SU-DHL-6 (cell line): ENCODE results near the gene PAGE2.
"Not testable (repeated sequence)": the region's sequence is repeated elsewhere in the genome, so short reads cannot be mapped to it uniquely, and the experiment has no call there.

Experiments used
- H2AFZ ChIP-seq: fragments of 200-600 bp; sonication (generic); 2 replicates; pipeline ENCODE4 v1.6.1; 2014; ENCODE audit warnings: low read depth, mild to moderate bottlenecking, moderate library complexity, mixed read lengths, antibody characterized with exemption, low read length; ENCODE audit not compliant: severe bottlenecking
- H3F3A ChIP-seq: fragments of 200-600 bp; shearing (Covaris generic); 2 replicates; pipeline ENCODE4 v1.6.0; 2016; ENCODE audit warnings: antibody characterized with exemption, mild to moderate bottlenecking; ENCODE audit not compliant: insufficient read depth
- H3K27ac ChIP-seq: fragments of 200-600 bp; sonication (generic); 2 replicates; pipeline ENCODE4 v1.5.1; 2016; ENCODE audit warnings: low read depth, mild to moderate bottlenecking, low read length, moderate library complexity, mixed read lengths
- H3K27me3 ChIP-seq: fragments of 200-600 bp; sonication (generic), shearing (Covaris generic); 2 replicates; pipeline ENCODE4 v1.6.0; 2014; ENCODE audit warnings: mild to moderate bottlenecking, low read length
- H3K36me3 ChIP-seq: fragments of 200-600 bp; sonication (generic); 2 replicates; pipeline ENCODE4 v1.6.1; 2014; ENCODE audit warnings: mild to moderate bottlenecking, low read length, mixed read lengths
- H3K4me2 ChIP-seq: fragments of 300-600, 200-600 bp; shearing (Covaris generic), sonication (generic); 2 replicates; pipeline ENCODE4 v1.6.0; 2014; ENCODE audit warnings: low read length, low read depth, mild to moderate bottlenecking; ENCODE audit not compliant: poor library complexity, severe bottlenecking
- H3K4me3 ChIP-seq: fragments of 200-600 bp; sonication (generic); 2 replicates; pipeline ENCODE4 v1.5.1; 2014; ENCODE audit warnings: antibody characterized with exemption, low read length, mild to moderate bottlenecking, mixed read lengths; ENCODE audit not compliant: insufficient read depth, poor library complexity, severe bottlenecking
- H3K79me2 ChIP-seq: fragments of 200-600 bp; sonication (generic); 2 replicates; pipeline ENCODE4 v1.6.1; 2014; ENCODE audit warnings: mild to moderate bottlenecking, low read length, moderate library complexity; ENCODE audit not compliant: insufficient read depth
- H3K9ac ChIP-seq: fragments of 200-600 bp; sonication (generic); 2 replicates; pipeline ENCODE4 v1.7.0; 2014; ENCODE audit warnings: mild to moderate bottlenecking, low read length
- H3K9me2 ChIP-seq: fragments of 200-600 bp; sonication (generic); replicated peaks from 2 replicates; pipeline ENCODE4 v1.6.1; 2014; ENCODE audit warnings: low read length; ENCODE audit not compliant: insufficient read depth
- H3K9me3 ChIP-seq: fragments of 200-600 bp; sonication (generic); 2 replicates; pipeline ENCODE4 v1.6.1; 2014; ENCODE audit warnings: low read length, mixed read lengths; ENCODE audit not compliant: insufficient read depth
- H4K20me1 ChIP-seq: fragments of 200-600 bp; sonication (generic); 2 replicates; pipeline ENCODE4 v1.6.1; 2014; ENCODE audit warnings: low read depth, mild to moderate bottlenecking, antibody characterized with exemption, low read length, moderate library complexity, mixed read lengths
- EZH2phosphoT487 ChIP-seq: fragments of 200-600 bp; sonication (generic), shearing (Covaris generic); conservative IDR thresholded peaks from 2 replicates; pipeline ENCODE4 v1.6.1; 2018; ENCODE audit warnings: mild to moderate bottlenecking, antibody characterized with exemption, low read length, moderate library complexity, mixed read lengths
- TF ChIP-seq, protein P1 (sequence below): fragments of 200-600 bp; sonication (generic); IDR thresholded peaks from one replicate; pipeline ENCODE4 v1.5.1; 2017; ENCODE audit warnings: antibody characterized with exemption, mild to moderate bottlenecking, low read length, moderate library complexity; ENCODE audit not compliant: insufficient read depth, poor library complexity, severe bottlenecking

PAGE2 gene, protein sequence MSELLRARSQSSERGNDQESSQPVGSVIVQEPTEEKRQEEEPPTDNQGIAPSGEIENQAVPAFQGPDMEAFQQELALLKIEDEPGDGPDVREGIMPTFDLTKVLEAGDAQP

GRCh38 chrX:55088795-55089489 lies at the start of gene PAGE2:
Gene PAGE2, plus strand, starts transcription at chrX:55089018. Its CDS starts 1,003 bp downstream, at chrX:55090021.
- Histone ChIP-seq H3K9me3 (no peaks in the 10 kb centered on the region), H3K79me2 (no peaks in the 10 kb centered on the region), H3F3A (no peaks in the 10 kb centered on the region), H3K27ac (no peak within 1 kb of the TSS), H4K20me1 (no peaks in the 10 kb centered on the region), H3K27me3 (no peaks in the 10 kb centered on the region), H3K4me2 (no peak within 1 kb of the TSS), H3K9me2 (no peaks in the 10 kb centered on the region), H3K9ac (no peak within 1 kb of the TSS), H2AFZ (no peak within 1 kb of the TSS), H3K4me3 (no peak within 1 kb of the TSS), H3K36me3 (no peaks in the 10 kb centered on the region)
- TF ChIP-seq, protein P1, sequence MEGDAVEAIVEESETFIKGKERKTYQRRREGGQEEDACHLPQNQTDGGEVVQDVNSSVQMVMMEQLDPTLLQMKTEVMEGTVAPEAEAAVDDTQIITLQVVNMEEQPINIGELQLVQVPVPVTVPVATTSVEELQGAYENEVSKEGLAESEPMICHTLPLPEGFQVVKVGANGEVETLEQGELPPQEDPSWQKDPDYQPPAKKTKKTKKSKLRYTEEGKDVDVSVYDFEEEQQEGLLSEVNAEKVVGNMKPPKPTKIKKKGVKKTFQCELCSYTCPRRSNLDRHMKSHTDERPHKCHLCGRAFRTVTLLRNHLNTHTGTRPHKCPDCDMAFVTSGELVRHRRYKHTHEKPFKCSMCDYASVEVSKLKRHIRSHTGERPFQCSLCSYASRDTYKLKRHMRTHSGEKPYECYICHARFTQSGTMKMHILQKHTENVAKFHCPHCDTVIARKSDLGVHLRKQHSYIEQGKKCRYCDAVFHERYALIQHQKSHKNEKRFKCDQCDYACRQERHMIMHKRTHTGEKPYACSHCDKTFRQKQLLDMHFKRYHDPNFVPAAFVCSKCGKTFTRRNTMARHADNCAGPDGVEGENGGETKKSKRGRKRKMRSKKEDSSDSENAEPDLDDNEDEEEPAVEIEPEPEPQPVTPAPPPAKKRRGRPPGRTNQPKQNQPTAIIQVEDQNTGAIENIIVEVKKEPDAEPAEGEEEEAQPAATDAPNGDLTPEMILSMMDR: no peak
- TF ChIP-seq EZH2phosphoT487: no peak

DNA sequence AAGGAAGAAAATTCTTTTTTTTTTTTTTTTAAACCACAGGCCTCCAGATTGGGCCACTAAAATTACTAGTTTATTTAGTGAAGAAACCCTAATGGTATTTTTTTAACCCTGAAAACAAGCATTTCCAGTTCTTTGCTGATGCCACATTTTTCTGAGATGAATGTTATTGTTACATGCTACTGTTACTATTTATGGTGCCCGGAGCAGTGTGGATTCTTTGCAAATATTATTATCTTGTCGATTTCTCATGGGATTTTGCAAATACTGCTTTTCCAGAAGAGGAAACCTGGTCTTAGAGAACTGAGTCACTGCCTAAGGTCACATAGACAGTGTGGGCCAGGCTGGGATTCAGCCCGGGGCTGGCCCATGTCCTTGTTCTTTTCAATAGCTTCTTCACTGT lies 49.3 kb upstream of the PAGE2 start:
- Histone ChIP-seq H3K4me2 (no peak overlapping the region), H3K9me3 (no peaks in the 10 kb centered on the region), H3K27me3 (no peaks in the 10 kb centered on the region), H3K4me3 (no peak overlapping the region), H3K9me2 (no peaks in the 10 kb centered on the region), H3K79me2 (no peaks in the 10 kb centered on the region), H3F3A (no peaks in the 10 kb centered on the region), H3K27ac (no peak overlapping the region), H2AFZ (no peak overlapping the region), H3K36me3 (no peaks in the 10 kb centered on the region), H3K9ac (no peak overlapping the region), H4K20me1 (no peaks in the 10 kb centered on the region)
- TF ChIP-seq, protein P1: no peak
- TF ChIP-seq EZH2phosphoT487: no peak

DNA sequence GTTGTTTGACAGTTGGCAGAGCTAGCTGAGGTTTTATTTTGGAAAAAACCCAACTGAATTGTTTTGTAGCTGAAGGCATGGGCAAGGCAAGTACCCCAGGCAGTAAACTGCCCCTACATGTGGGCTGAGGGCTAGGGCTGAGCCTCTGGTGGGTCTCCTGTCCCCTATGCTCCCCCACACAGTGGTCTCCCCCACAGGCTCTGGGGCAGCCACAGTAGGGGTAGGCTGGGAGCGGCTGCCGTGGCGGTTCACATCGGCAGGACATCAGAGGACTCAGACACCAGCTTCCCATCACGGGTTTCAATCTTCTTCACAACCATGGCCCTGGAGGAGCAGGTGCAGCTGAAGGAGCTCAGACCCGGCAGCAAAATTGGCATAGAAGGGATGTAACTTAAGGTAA lies 47.3 kb upstream of the PAGE2 start:
- H3K27ac ChIP-seq: no peak overlapping the region
- no peaks in the 10 kb centered on the region for H4K20me1 ChIP-seq
- H3K27me3 ChIP-seq: no peaks in the 10 kb centered on the region
- no peaks in the 10 kb centered on the region for H3F3A ChIP-seq
- H3K4me3 ChIP-seq: no peak overlapping the region
- no peaks in the 10 kb centered on the region for H3K36me3 ChIP-seq
- no peaks in the 10 kb centered on the region for H3K9me2 ChIP-seq
- H3K9me3 ChIP-seq: no peaks in the 10 kb centered on the region
- no peak overlapping the region for H3K9ac ChIP-seq
- H3K4me2 ChIP-seq: no peak overlapping the region
- no peaks in the 10 kb centered on the region for H3K79me2 ChIP-seq
- H2AFZ ChIP-seq: no peak overlapping the region
- TF ChIP-seq, protein P1: no peak
- TF ChIP-seq EZH2phosphoT487: no peak

- not testable (repeated sequence) for H3K9ac ChIP-seq, H2AFZ ChIP-seq, H3K27me3 ChIP-seq, H3K9me3 ChIP-seq, H3K79me2 ChIP-seq, H3K36me3 ChIP-seq, H4K20me1 ChIP-seq, H3F3A ChIP-seq, H3K4me3 ChIP-seq, H3K4me2 ChIP-seq, H3K9me2 ChIP-seq, H3K27ac ChIP-seq
Observed at GRCh38 chrX:55050599-55050998, 38.2 kb upstream of the PAGE2 start.
